Heart left ventricle (tissue), 13 donors: Measurements from ENCODE around the gene HSPBP1.

Experiments used
- CTCF ChIP-seq, 12 donors: fragments of 200-600 bp; sonication (generic) in 4 of 12; IDR thresholded peaks; one replicate each; pipeline versions ENCODE4 v1.5.0 to v1.8.0; 2018 to 2022; ENCODE audit warnings: antibody characterized with exemption in 12 of 12, mild to moderate bottlenecking in 5 of 12
- POLR2A ChIP-seq, 2 donors: fragments of 450-650 bp; IDR thresholded peaks; one replicate each; pipeline ENCODE4 v1.6.1; 2017; ENCODE audit warnings: antibody characterized with exemption in 2 of 2, mild to moderate bottlenecking in 2 of 2, moderate library complexity in 2 of 2
- donor health status: ischemic (EF 13 %, LVEDD 7.1; RV severe dilation, severe dysfunction).
- donor health status: DM: no; HTN: yes; CAD: no.
- donor health status: DM: no; HTN: no; CAD: no.
- donor health status: ischemic (EF 25% LVEDD 6.9; RV normal size, moderate dysfunction).
- donor health status: ischemic (EF 25% LVEDD 5.7; RV mildly dilated, moderate dysfunction).
- donor health status: ischemic (EF 35%, LVEDD 5.7; RV mildly dilated, moderate dysfunction).
- donor health status: nonischemic (EF 11% LVEDD 7.7; RV severe dilation, severe dysfunction).
- donor health status: DM: yes; HTN: yes; CAD: no.
- donor health status: PGD.
- donor health status: ischemic (EF 29% LVEDD 5.4; RV normal size, mild dysfunction).
- donor health status: nonischemic (EF 23%, LVEDD 6.1; RV moderate dilation, normal function).

GRCh38 chr19:55321466-55322137 lies 41.7 kb upstream of the HSPBP1 start:
- TF ChIP-seq CTCF (IDR thresholded peaks at IDR 0.05), result no peak
- no peak for TF ChIP-seq POLR2A (IDR thresholded peaks at IDR 0.05)
